Measurements from ENCODE around the gene FRMD7.
"Not testable (repeated sequence)": the region's sequence is repeated elsewhere in the genome, so short reads cannot be mapped to it uniquely, and the experiment has no call there.

FRMD7 gene

GRCh38 chrX:132093239-132093860 lies 34.5 kb downstream of the FRMD7 start:
- no peak for DNase-seq

- no peak for DNase-seq
Observed at GRCh38 chrX:132092439-132093065, 35.3 kb downstream of the FRMD7 start.

GRCh38 chrX:132090403-132091159 lies 37.2 kb downstream of the FRMD7 start:
- DNase-seq, result no peak

- DNase-seq, result no peak
Observed at GRCh38 chrX:132088864-132089263, 39.0 kb downstream of the FRMD7 start.

GRCh38 chrX:132086672-132087071 lies 41.1 kb downstream of the FRMD7 start:
- DNase-seq, result no peak

- no peak for DNase-seq
Observed at GRCh38 chrX:132085786-132086185, 42.0 kb downstream of the FRMD7 start.

GRCh38 chrX:132077912-132078311 lies 49.9 kb downstream of the FRMD7 start:
- DNase-seq, result no peak

- no peak for DNase-seq
Observed at GRCh38 chrX:132077414-132077813, 50.4 kb downstream of the FRMD7 start.

GRCh38 chrX:132071254-132071653 lies 56.6 kb downstream of the FRMD7 start:
- no peak for DNase-seq

GRCh38 chrX:132068405-132068804 lies 59.4 kb downstream of the FRMD7 start:
- DNase-seq, result no peak

GRCh38 chrX:132063862-132064261 lies 64.0 kb downstream of the FRMD7 start:
- no peak for DNase-seq

- DNase-seq, result no peak
Observed at GRCh38 chrX:132063334-132063733, 64.5 kb downstream of the FRMD7 start.

GRCh38 chrX:132059973-132060540 lies 67.8 kb downstream of the FRMD7 start:
- no peak for DNase-seq

- DNase-seq, result no peak
Observed at GRCh38 chrX:132058975-132059374, 68.8 kb downstream of the FRMD7 start.

- no peak for DNase-seq
Observed at GRCh38 chrX:132058050-132058449, 69.8 kb downstream of the FRMD7 start.

- DNase-seq, result not testable (repeated sequence)
Observed at GRCh38 chrX:132051778-132052177, 76.0 kb downstream of the FRMD7 start.

- DNase-seq, result no peak
Observed at GRCh38 chrX:132046533-132046932, 81.3 kb downstream of the FRMD7 start.

- DNase-seq, result no peak
Observed at GRCh38 chrX:132045456-132045855, 82.4 kb downstream of the FRMD7 start.

- DNase-seq, result no peak
Observed at GRCh38 chrX:132044953-132045352, 82.9 kb downstream of the FRMD7 start.

- DNase-seq, result no peak
Observed at GRCh38 chrX:132043977-132044376, 83.8 kb downstream of the FRMD7 start.

GRCh38 chrX:132041015-132041414 lies 86.8 kb downstream of the FRMD7 start:
- no peak for DNase-seq

- DNase-seq, result no peak
Observed at GRCh38 chrX:132040066-132040465, 87.8 kb downstream of the FRMD7 start.

GRCh38 chrX:132037479-132037993 lies 90.3 kb downstream of the FRMD7 start:
- no peak for DNase-seq

- DNase-seq, result no peak
Observed at GRCh38 chrX:132034648-132035047, 93.2 kb downstream of the FRMD7 start.
